ENCODE results near the gene OR4E2.
A peak's percentile ranks its signal among the peaks of the same experiment; 100 is the strongest.
"Not testable (repeated sequence)": the region's sequence is repeated elsewhere in the genome, so short reads cannot be mapped to it uniquely, and the experiment has no call there.

The OR4E2 gene

GRCh38 chr14:21653331-21653885 is at the start of gene OR4E2:
OR4E2 (plus strand) TSS chr14:21653835; CDS start chr14:21665083, 11,248 bp downstream.
- DNase-seq = no peak

GRCh38 chr14:21612324-21612723 is 41.3 kb upstream of the OR4E2 start:
- no peak for DNase-seq

- DNase-seq = no peak
These were observed 39.4 kb upstream of the OR4E2 start for GRCh38 chr14:21614240-21614639.

- DNase-seq = no peak
These were observed 36.0 kb upstream of the OR4E2 start for GRCh38 chr14:21617614-21618013.

GRCh38 chr14:21626491-21627230 is 27.0 kb upstream of the OR4E2 start:
- DNase-seq = no peak

- not testable (repeated sequence) for DNase-seq
These were observed 23.1 kb upstream of the OR4E2 start for GRCh38 chr14:21630503-21630902.

GRCh38 chr14:21631084-21631483 is 22.6 kb upstream of the OR4E2 start:
- peak; percentile 7 for DNase-seq

- no peak for DNase-seq
These were observed 18.8 kb upstream of the OR4E2 start, which contains the start of gene OR10G2 for GRCh38 chr14:21634840-21635239. OR10G2 (minus strand) TSS chr14:21634940; CDS start chr14:21634842, 98 bp downstream.

GRCh38 chr14:21642683-21643082 is 11.0 kb upstream of the OR4E2 start:
- DNase-seq = no peak

- no peak for DNase-seq
These were observed 10.2 kb upstream of the OR4E2 start for GRCh38 chr14:21643407-21643806.

GRCh38 chr14:21647380-21647779 is 6.3 kb upstream of the OR4E2 start:
- DNase-seq = no peak

- no peak for DNase-seq
These were observed 1.3 kb upstream of the OR4E2 start for GRCh38 chr14:21652209-21652808.

- DNase-seq = no peak
These were observed 580 bp downstream of the OR4E2 start for GRCh38 chr14:21654215-21654614.

GRCh38 chr14:21656980-21657379 is 3.3 kb downstream of the OR4E2 start:
- DNase-seq = no peak

GRCh38 chr14:21668377-21668776 is 14.7 kb downstream of the OR4E2 start:
- no peak for DNase-seq

GRCh38 chr14:21669284-21669683 is 15.6 kb downstream of the OR4E2 start:
- no peak for DNase-seq

GRCh38 chr14:21671371-21671770 is 17.7 kb downstream of the OR4E2 start:
- no peak for DNase-seq

GRCh38 chr14:21672116-21672515 is 18.5 kb downstream of the OR4E2 start:
- DNase-seq = no peak

GRCh38 chr14:21673718-21674117 is 20.1 kb downstream of the OR4E2 start, which contains the start of gene OR4E1:
OR4E1 (minus strand) TSS chr14:21673818; CDS start chr14:21670935, 2,883 bp downstream.
- DNase-seq = no peak

GRCh38 chr14:21675566-21675965 is 21.9 kb downstream of the OR4E2 start:
- no peak for DNase-seq

- DNase-seq = no peak
These were observed 26.4 kb downstream of the OR4E2 start for GRCh38 chr14:21680072-21680471.

GRCh38 chr14:21686468-21686867 is 32.8 kb downstream of the OR4E2 start:
- DNase-seq = no peak

GRCh38 chr14:21694425-21694824 is 40.8 kb downstream of the OR4E2 start:
- DNase-seq = no peak

- DNase-seq = not testable (repeated sequence)
These were observed 44.0 kb downstream of the OR4E2 start for GRCh38 chr14:21697662-21698061.
